HG03469 (cell line): Measurements from ENCODE around the gene GLS2.
A peak's percentile ranks its signal among the peaks of the same experiment; 100 is the strongest.
"Not testable (repeated sequence)": the region's sequence is repeated elsewhere in the genome, so short reads cannot be mapped to it uniquely, and the experiment has no call there.

Experiments used
- ATAC-seq: cut with Tn5 transposase; IDR thresholded peaks from one replicate; pipeline ENCODE4 v1.9.1; 2021; ENCODE audit warnings: mild to moderate bottlenecking, moderate library complexity, moderate number of reproducible peaks; ENCODE audit not compliant: unreplicated experiment

GLS2 gene

GRCh38 chr12:56493409-56494105 is 5.6 kb upstream of the GLS2 start:
- not testable (repeated sequence) for ATAC-seq

- ATAC-seq: no peak
Observed at GRCh38 chr12:56490360-56490759, 2.4 kb upstream of the GLS2 start.

GRCh38 chr12:56487448-56488040 is 417 bp downstream of the GLS2 start:
- no peak for ATAC-seq

- ATAC-seq: no peak
Observed at GRCh38 chr12:56486694-56487093, 1.3 kb downstream of the GLS2 start.

GRCh38 chr12:56484566-56484965 is 3.4 kb downstream of the GLS2 start:
- ATAC-seq: no peak

GRCh38 chr12:56479625-56480024 is 8.3 kb downstream of the GLS2 start:
- no peak for ATAC-seq

- no peak for ATAC-seq
Observed at GRCh38 chr12:56477521-56478225, 10.3 kb downstream of the GLS2 start.

- ATAC-seq: no peak
Observed at GRCh38 chr12:56476972-56477432, 11.0 kb downstream of the GLS2 start.

- ATAC-seq: no peak
Observed at GRCh38 chr12:56476143-56476542, 11.8 kb downstream of the GLS2 start.

- ATAC-seq: no peak
Observed at GRCh38 chr12:56474389-56474788, 13.6 kb downstream of the GLS2 start.

- ATAC-seq: no peak
Observed at GRCh38 chr12:56469007-56469930, 18.7 kb downstream of the GLS2 start.

GRCh38 chr12:56468216-56469006 is 19.6 kb downstream of the GLS2 start, which contains the start of gene SPRYD4:
Gene SPRYD4, plus strand, starts transcription at chr12:56468578. Its CDS starts 14 bp downstream, at chr12:56468592.
- ATAC-seq: peak; percentile 79

- no peak for ATAC-seq
Observed at GRCh38 chr12:56462565-56462964, 25.4 kb downstream of the GLS2 start.

GRCh38 chr12:56461235-56462159 is 26.5 kb downstream of the GLS2 start:
- no peak for ATAC-seq

GRCh38 chr12:56457817-56458216 is 30.1 kb downstream of the GLS2 start:
- ATAC-seq: no peak

- ATAC-seq: no peak
Observed at GRCh38 chr12:56454557-56454956, 33.4 kb downstream of the GLS2 start, which contains the start of gene MIP. Gene MIP, minus strand, starts transcription at chr12:56454657. Its CDS starts 44 bp downstream, at chr12:56454613.

GRCh38 chr12:56451147-56451546 is 36.8 kb downstream of the GLS2 start:
- ATAC-seq: no peak

- ATAC-seq: no peak
Observed at GRCh38 chr12:56450241-56450640, 37.7 kb downstream of the GLS2 start.

- ATAC-seq: no peak
Observed at GRCh38 chr12:56449622-56449984, 38.4 kb downstream of the GLS2 start.
